ENCODE data around the gene ISCA1.

- no peak for TF ChIP-seq EZH2phosphoT487 (IDR thresholded peaks at IDR 0.05; ENCODE audit: borderline replicate concordance, low read length)
- TF ChIP-seq, protein P1, sequence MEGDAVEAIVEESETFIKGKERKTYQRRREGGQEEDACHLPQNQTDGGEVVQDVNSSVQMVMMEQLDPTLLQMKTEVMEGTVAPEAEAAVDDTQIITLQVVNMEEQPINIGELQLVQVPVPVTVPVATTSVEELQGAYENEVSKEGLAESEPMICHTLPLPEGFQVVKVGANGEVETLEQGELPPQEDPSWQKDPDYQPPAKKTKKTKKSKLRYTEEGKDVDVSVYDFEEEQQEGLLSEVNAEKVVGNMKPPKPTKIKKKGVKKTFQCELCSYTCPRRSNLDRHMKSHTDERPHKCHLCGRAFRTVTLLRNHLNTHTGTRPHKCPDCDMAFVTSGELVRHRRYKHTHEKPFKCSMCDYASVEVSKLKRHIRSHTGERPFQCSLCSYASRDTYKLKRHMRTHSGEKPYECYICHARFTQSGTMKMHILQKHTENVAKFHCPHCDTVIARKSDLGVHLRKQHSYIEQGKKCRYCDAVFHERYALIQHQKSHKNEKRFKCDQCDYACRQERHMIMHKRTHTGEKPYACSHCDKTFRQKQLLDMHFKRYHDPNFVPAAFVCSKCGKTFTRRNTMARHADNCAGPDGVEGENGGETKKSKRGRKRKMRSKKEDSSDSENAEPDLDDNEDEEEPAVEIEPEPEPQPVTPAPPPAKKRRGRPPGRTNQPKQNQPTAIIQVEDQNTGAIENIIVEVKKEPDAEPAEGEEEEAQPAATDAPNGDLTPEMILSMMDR (conservative IDR thresholded peaks at IDR 0.05; ENCODE audit: low read depth, low read length): no peak
- no peak for TF ChIP-seq EZH2 (IDR thresholded peaks at IDR 0.05; ENCODE audit: low read length, unreplicated experiment)
Measured at GRCh38 chr9:86217076-86217755, 65.1 kb downstream of the ISCA1 start.
